ENCODE data around the gene TCF7L1. TPM values are rescaled to one million over a fixed set of nuclear protein-coding genes. Genes with fewer than 3 reads are reported as not detected.
"Not testable (repeated sequence)": the region's sequence is repeated elsewhere in the genome, so short reads cannot be mapped to it uniquely, and the experiment has no call there.

Gene TCF7L1
- polyA plus RNA-seq, 4 donors: 39.4 to 70.4 (median 57.1) TPM

DNA sequence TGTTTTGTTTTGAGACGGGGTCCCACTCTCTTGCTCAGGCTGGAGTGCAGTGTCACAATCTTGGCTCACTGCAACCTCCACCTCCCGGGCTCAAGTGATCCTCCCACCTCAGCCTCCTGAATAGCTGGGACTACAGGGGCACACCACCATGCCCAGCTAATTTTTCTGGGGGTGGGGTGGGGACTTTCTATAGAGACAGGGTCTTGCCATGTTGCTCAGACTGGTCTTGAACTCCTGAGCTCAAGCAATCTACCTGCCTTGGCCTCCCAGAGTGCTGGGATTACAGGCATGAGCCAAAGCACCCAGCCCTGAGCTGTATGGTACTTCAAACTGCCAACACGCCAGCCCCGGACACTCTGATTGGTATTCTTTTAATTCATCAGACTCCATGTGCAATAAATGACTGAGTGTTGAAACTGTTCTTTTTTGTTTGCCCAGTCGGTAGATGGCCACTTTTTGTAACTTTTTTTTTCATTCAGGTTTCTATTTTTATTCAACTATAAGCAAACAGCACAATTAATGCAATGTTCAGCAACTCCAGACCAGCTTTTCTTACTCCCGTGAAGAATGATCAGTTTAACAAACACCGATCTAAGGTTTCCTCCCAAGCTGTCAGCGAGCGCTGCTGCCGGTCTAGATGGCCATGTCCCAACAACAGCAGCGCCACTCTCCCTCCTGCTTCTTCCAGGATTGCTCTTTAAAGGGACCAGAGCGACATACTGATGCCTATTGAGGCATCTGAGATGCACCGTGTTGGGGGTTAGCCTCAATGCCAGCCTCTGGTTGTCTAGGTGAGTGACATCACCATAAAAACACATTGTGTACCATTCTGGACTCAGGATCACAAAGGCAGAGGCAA is 207.1 kb downstream of the TCF7L1 start:
- no peak for DNase-seq (ENCODE audit: low read depth in 4 of 4, low spot score in 2 of 4)

DNA sequence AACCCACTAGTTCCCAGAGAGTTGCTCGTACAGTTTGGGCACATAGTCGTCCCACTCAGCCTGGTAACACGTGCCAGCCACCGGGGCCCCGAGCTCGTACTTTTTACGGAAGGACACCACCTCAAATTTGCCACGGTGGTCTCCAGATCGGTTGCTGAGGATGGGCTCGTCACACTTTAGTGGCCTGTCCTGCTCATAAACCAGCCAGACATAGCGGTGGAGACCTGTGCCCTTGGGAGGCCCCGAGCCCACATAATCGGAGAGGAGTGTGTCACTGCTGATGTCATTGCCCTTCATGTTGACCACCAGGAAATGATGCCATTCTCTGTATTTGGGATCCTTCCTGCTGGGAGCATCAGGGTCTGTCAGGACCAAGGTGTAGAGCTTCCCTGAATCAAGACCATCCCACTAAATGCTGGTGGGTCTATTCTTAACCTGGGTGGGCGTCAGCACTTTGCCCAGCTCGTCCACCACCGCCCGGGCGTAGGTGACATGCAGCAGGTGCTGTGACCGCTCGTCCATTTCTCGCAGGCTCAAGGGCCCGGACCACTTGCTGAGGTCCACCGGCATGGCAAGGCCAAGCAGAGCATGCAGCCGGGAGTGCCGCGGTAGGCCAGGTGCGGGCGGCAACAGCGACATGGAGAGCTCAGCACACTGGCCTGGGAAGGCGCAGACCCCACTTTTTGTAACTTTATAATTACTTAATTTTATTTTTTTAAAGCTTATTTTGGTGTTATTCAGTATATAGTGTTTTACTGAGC is 208.3 kb downstream of the TCF7L1 start:
- DNase-seq (ENCODE audit: low read depth in 4 of 4, low spot score in 2 of 4): no peak

DNA sequence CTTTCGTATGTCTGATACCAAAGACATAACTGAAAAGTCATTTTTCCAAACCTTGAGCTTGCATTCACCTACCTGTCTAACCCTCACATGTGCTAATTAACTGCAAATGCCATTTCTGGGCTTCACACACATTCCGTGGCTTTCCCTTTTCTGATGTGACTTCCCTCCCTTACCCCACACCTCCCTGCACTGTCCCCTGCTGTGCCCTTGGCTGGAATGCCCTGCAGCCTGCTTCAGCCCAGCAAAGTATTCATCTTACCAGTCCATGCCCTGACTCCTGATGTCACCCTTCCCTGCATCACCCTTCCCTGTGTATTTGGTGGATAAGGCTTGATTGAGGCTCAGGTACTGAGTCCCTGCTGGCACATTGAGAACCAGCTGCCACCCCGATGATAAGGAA is 209.0 kb downstream of the TCF7L1 start:
- no peak for DNase-seq (ENCODE audit: low read depth in 4 of 4, low spot score in 2 of 4)

DNA sequence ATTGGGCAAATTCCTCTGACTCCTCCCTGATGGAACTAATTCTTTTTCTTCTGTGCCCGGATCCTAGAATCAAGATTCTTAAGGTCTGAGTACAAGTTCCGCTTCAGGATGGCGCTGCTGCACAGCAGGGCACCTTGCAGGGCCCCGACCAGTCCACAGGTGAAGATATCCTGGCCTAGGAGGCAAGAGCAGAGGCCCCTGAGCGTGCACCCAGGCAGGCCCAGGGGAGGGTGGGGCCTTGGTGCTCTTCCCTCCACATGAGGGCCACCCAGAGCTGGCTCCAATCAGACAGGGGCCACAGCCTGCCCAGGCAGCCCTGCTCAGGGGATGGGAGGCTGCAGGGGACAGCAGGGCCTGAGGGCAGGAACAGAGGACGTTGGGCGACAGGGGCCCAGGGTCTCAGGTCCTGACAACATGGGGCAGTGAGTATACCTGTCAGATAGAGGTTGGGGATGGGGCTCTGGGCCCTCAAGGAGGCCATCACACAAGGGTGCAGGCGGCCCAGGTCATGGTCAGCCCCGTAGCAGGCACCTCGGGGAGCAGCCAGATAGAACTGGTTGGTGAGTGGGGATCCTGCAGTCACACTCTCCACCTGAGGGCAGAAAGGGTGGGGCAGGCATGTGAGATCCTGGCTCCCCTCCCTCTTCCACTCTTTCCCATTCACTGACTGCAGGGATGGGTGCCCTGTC is 210.2 kb downstream of the TCF7L1 start:
- not testable (repeated sequence) for DNase-seq (ENCODE audit: low read depth in 4 of 4, low spot score in 2 of 4)

DNA sequence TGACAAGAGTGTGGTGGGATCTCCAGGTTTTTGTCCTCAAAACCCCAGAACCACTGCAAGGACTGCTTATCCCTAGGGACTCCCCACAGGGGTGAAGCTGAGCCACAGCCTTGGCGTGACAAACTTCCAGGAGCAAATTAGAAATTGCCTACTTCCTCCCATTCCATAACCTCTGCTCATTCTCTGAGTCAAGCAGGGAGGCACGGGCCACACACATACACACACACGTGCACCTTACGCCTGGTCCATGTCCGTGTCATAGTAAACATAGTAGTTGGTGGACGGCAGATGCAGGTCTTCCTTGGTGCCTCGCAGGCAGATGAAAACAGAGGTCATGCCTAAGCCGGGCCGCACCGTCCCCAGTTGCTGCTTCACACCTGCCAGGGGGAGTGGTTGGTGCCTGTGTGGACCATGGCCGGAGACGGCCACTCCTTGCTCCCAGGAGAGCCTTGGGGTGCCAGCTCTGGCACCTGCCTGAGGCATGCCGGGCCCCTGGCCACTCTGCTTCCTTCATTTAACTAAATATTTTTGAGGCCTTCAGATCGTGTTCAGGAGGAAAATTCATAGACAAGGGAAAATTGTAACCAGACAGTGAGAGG is 211.3 kb downstream of the TCF7L1 start:
- DNase-seq (ENCODE audit: low read depth in 4 of 4, low spot score in 2 of 4): no peak

DNA sequence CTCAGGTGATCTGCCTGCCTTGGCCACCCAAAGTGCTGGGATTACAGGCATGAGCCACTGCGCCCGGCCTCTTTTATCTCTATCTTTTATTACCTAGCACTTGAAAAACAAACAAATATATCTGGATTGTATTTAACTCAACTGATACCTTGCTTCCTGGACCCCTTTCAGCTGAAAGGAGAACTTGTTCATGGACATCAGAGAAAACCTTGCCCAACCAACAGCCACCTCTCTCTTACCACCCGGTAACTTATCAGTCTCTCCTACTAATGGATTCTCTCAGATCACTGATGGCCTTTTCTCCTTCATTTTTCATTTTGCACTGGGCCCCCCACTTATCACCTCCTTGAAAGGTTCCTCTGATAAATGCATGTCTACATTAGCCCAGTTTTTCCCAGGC is 214.4 kb downstream of the TCF7L1 start:
- no peak for DNase-seq (ENCODE audit: low read depth in 4 of 4, low spot score in 2 of 4)

DNA sequence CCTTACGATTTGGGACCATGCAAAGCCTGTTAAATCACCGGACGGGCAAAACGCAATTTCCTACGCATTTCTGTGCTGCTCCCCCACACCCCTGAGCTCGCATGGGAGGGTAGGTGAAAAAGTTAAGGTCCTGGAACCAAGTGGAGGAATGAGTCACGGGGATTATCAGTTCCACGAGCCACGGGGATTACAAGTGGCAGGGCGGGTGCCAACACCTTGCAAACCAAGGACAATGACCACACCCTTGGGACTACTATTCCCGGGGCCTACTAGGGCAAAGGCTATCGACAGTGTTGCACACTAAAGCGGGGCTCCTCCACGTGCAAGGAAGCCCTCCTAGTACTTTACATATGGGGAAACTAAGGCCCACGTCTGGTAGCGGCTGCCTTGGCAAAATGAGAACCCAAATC is 220.7 kb downstream of the TCF7L1 start:
- DNase-seq (ENCODE audit: low read depth in 4 of 4, low spot score in 2 of 4): no peak

DNA sequence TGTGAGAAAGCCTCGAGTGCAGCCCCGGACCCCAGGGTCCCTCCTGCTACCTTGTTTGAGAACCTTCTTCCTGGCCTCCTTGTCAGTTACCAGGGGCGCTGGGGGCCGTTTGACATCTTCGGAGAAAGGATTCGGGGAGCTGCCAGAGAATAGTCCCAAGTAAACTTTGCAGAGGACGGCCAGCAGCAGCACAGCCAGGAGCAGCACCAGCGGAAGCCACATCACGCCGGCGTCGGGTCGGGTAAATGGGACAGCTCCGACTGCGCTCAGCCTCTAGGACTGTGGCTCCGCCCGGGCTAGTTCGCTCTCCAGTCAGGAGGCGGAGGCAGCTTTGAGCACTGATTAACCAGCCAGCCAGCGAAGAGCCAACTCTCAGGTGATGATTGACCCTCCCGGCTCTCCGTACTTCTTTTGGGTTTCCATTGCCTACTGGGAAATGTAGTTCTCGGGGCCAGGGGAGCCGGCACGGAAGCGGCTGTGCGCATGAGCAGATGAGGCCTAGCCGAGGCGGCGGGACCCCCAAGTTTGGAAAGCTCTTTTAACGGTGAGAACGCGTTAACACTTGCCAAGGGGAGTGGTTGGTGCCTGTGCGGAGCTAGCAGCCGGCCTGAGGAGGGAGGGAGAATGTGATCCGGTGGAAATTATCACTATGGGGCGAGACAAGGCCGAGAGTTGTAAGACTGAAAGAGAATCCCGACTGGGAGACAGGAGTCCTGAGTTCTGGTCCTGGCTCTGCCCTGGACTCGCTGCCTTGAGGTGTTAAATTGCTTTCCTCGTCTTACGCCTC is 221.3 kb downstream of the TCF7L1 start, which contains the start of the genes ELMOD3 and RETSAT:
Gene ELMOD3, plus strand, starts transcription at position 484 of the 787 bp plus-strand sequence. CDS start 2,430 bp downstream, outside the sequence.
Gene RETSAT, minus strand, starts transcription at position 243 of the 787 bp plus-strand sequence. Its CDS starts 21 bp downstream, at position 222.
- DNase-seq (ENCODE audit: low read depth in 4 of 4, low spot score in 2 of 4): peak; percentile 97 to 100 (median 98)

DNA sequence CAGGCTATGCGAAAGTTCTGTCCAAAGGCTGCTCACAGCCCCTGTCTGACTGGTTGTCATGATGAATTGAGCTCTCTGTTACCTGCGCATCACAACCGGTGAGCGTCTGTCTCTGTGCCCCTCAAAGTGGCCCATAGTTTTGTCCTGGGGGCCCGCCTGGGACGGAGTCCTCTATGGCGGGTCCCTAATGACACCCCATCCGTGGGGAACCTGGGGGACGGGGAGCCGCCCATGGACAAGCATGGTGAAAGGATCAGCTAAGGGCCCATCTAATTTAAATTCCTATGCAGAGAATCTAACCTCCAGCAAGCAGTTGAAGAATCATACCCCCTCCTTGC is 221.8 kb downstream of the TCF7L1 start:
- no peak for DNase-seq (ENCODE audit: low read depth in 4 of 4, low spot score in 2 of 4)

DNA sequence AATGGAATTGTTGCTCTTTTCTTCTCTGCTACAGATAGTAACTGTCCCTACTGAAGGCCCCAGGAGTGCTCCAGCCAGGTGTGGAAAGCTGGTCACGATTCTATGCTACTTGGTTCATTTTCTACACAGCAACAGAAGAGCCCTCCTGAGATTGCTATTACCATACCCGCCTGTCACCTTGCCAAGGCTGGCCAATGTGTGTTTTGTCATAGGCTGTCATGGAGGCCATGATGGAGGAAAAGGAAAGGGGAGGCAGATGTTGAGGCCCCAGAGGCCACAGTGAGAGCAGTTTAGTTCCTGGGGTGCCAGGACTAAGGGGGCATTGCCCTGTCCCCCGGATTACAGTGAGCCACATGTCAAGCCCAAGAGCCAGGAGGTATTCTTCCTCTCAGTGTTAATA is 222.3 kb downstream of the TCF7L1 start:
- no peak for DNase-seq (ENCODE audit: low read depth in 4 of 4, low spot score in 2 of 4)

DNA sequence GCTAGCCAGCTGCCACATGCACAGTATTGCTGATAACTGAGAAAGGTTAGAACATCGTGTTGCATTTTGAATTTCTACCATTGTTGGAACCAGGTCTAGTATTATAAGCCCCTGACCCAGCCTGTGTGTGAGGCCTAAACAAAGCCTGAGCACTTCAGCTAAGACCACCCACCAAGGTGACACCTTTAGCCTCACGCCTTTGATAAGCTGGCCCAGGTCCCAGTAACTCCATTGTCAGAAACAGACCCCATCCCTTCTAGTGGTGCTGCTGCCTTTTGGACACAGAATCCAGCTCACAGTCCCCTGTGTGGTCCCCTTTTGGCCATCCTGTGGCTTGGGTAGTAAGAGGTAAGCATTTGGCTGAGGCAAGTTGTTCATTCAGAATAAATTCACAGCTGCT is 223.0 kb downstream of the TCF7L1 start:
- DNase-seq (ENCODE audit: low read depth in 4 of 4, low spot score in 2 of 4): no peak

DNA sequence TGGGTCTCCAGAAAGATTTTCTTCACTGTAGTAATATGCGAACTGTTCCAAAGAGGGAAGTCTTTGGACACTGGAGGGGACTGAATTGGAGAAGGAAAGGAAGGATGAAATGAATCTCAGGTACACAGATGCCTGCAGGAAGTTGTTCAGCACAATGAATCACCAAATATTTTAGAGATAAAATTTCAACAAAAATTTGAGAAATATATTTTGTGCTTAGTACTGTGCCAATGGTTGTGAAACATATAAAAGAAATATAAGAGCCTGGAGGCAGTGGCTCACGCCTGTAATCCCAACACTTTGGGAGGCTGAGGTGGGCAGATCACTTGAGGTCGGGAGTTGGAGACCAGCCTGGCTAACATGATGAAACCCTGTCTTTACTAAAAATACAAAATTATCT is 224.5 kb downstream of the TCF7L1 start:
- DNase-seq (ENCODE audit: low read depth in 4 of 4, low spot score in 2 of 4): no peak

Other genes with a start within 250 kb of the TCF7L1 start
- gene TMSB10, start 227.7 kb upstream of the TCF7L1 start, polyA plus RNA-seq (ENCODE audit: insufficient read length in 4 of 4): 1,000 to 10,000 TPM; 1,436 to 1,953 (median 1,590) TPM
- gene KCMF1, start 162.2 kb upstream of the TCF7L1 start, polyA plus RNA-seq (ENCODE audit: insufficient read length in 4 of 4): 10 to 100 TPM; 44.8 to 58.4 (median 47.3) TPM
- gene TGOLN2, start 194.6 kb downstream of the TCF7L1 start, polyA plus RNA-seq (ENCODE audit: insufficient read length in 4 of 4): 100 to 1,000 TPM; 113 to 136 (median 127) TPM
- gene RETSAT, start 221.1 kb downstream of the TCF7L1 start, polyA plus RNA-seq (ENCODE audit: insufficient read length in 4 of 4): 10 to 100 TPM; 17.5 to 27.8 (median 26.8) TPM
- 10 to 100 TPM; 21.0 to 37.7 (median 30.0) TPM for gene ELMOD3, start 221.4 kb downstream of the TCF7L1 start, polyA plus RNA-seq (ENCODE audit: insufficient read length in 4 of 4)